ENCODE measurements around the gene GLG1.

GLG1 gene

DNA sequence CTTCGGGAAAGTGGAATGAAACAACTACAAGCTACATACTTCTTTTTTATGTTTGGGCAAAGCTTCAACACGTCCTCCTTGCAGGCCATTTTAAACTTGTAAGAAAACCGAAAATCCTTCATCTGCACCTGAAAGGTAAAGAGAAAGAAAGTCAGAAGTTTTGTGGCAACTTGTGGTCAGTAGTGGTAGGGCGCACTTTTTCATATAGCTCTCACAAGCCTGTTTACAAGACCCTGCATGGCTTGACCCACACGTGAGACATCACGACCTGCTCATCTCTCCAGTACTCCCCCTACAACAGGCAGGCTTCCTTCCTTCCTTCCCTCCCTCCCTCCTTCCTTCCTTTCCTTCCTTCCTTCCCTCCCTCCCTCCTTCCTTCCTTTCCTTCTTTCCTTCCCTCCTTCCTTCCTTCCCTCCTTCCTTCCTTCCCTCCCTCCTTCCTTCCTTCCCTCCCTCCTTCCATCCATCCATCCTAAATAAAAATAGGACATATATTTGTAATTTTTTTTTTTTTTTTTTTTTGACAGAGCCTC is 136.9 kb downstream of the GLG1 start:
- Mint-ChIP-seq H3K27ac (no peak overlapping the region), H3K27me3 (ENCODE audit: low read depth) (no peaks in the 10 kb centered on the region), H3K36me3 (ENCODE audit: low read depth) (peaks cover 79% of the 10 kb centered on the region), H3K9me3 (no peaks in the 10 kb centered on the region), H3K4me3 (no peak overlapping the region), H3K4me1 (no peaks in the 10 kb centered on the region)
- TF ChIP-seq, protein P1, sequence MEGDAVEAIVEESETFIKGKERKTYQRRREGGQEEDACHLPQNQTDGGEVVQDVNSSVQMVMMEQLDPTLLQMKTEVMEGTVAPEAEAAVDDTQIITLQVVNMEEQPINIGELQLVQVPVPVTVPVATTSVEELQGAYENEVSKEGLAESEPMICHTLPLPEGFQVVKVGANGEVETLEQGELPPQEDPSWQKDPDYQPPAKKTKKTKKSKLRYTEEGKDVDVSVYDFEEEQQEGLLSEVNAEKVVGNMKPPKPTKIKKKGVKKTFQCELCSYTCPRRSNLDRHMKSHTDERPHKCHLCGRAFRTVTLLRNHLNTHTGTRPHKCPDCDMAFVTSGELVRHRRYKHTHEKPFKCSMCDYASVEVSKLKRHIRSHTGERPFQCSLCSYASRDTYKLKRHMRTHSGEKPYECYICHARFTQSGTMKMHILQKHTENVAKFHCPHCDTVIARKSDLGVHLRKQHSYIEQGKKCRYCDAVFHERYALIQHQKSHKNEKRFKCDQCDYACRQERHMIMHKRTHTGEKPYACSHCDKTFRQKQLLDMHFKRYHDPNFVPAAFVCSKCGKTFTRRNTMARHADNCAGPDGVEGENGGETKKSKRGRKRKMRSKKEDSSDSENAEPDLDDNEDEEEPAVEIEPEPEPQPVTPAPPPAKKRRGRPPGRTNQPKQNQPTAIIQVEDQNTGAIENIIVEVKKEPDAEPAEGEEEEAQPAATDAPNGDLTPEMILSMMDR (IDR thresholded peaks at IDR 0.05; ENCODE audit: unreplicated experiment in 3 of 3) = no peak

DNA sequence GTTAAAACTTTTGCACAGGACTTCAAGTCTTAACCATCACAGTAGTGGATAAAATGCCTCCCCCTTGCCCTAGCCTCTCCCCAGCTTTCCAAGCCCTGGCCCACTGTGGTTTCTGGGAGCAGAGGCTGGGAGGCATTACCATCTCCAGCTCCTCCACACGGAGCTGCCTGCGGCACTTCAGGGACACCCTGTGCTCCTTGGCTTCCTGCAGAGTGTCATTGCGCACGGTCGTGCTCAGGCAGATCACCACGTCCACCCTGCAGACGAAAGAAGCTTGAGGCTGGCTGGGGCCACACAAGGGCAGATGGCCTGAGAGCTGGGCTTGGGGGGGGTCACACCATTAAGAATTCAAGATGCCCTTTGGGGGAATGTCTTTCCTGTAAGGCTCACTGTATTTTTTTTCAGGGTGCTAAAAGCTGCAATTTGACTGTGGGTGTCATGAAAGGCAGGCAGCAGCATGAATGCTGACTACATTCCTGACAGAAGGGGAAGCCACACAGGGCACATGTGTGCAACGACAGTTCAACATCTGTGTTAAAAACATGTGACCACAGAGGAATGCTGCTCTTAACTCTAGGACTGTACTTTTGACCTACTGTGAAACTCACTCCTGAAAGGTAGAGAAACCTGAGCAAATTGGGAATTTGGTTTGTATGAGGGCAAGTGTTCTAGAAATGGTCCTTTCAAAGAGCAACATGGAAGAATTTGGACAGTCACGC is 137.9 kb downstream of the GLG1 start:
- Mint-ChIP-seq H3K27ac (no peak overlapping the region), H3K4me3 (no peak overlapping the region), H3K9me3 (no peaks in the 10 kb centered on the region), H3K4me1 (no peaks in the 10 kb centered on the region), H3K27me3 (ENCODE audit: low read depth) (no peaks in the 10 kb centered on the region), H3K36me3 (ENCODE audit: low read depth) (peaks cover 78% of the 10 kb centered on the region)
- TF ChIP-seq, protein P1 (IDR thresholded peaks at IDR 0.05; ENCODE audit: unreplicated experiment in 3 of 3) = no peak

DNA sequence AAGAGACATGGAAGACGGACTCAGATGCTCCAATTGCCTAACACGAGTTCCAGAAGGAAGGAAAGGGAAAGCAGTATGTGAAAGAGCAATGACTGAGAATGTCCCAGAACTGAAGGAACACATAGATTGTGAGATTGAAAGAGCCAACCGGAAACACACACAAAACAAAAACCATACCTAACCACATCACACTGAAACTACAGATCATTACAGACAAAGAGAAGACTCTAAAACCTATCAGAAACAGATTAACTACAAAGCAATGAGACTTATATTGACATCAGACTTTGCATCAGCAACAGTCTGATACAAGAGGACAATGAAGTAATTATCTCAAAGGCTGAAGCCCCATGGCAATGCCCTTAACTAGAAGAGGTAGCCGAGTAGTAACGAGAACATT is 140.0 kb downstream of the GLG1 start:
- H3K27me3 Mint-ChIP-seq (ENCODE audit: low read depth) = no peaks in the 10 kb centered on the region
- no peak overlapping the region for H3K4me3 Mint-ChIP-seq
- no peaks in the 10 kb centered on the region for H3K4me1 Mint-ChIP-seq
- no peaks in the 10 kb centered on the region for H3K9me3 Mint-ChIP-seq
- TF ChIP-seq, protein P1 (IDR thresholded peaks at IDR 0.05; ENCODE audit: unreplicated experiment in 3 of 3) = no peak
- H3K27ac Mint-ChIP-seq = no peak overlapping the region
- peaks cover 84% of the 10 kb centered on the region for H3K36me3 Mint-ChIP-seq (ENCODE audit: low read depth)

DNA sequence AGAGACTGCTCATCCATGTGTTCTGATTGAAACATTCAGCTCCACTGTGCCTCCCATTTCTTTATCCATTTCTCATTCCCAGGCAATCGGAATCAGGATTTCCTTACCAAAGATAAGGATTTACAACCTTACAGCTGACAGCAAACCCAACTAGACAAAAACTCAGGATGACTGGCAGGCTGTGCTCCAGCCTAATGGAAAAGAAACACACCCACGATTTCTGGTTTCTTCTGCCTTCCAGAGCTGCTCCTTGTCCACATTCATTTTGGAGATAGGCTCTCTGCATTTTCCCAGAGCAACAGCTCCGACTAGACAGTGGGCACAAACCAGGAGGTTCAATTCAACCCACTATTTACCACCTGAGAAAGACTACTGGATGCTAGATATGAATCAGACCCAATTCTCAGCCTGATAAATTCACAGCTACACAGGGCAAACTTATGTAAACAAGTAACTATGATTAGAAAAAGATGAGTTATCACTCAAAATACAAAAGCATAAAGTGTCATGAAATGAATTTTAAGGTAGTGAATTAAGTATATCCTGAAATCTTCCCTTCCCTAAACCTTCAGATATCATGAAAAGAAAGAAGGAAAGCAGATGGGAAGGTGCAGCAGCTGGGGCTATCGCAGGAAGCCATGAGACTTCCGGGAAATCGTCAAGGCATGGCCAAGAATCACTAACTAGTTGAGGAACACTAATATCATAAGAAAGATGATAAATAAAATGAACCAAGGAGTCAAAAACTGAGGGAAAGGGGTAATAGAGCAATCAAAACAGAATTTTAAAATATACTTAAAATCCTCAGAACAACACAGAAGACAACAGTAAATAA is 140.8 kb downstream of the GLG1 start:
- H3K4me3 Mint-ChIP-seq = no peak overlapping the region
- TF ChIP-seq, protein P1 (IDR thresholded peaks at IDR 0.05; ENCODE audit: unreplicated experiment in 3 of 3) = no peak
- no peak overlapping the region for H3K27ac Mint-ChIP-seq
- H3K4me1 Mint-ChIP-seq = no peaks in the 10 kb centered on the region
- H3K36me3 Mint-ChIP-seq (ENCODE audit: low read depth) = peaks cover 82% of the 10 kb centered on the region
- H3K27me3 Mint-ChIP-seq (ENCODE audit: low read depth) = no peaks in the 10 kb centered on the region
- H3K9me3 Mint-ChIP-seq = no peaks in the 10 kb centered on the region

DNA sequence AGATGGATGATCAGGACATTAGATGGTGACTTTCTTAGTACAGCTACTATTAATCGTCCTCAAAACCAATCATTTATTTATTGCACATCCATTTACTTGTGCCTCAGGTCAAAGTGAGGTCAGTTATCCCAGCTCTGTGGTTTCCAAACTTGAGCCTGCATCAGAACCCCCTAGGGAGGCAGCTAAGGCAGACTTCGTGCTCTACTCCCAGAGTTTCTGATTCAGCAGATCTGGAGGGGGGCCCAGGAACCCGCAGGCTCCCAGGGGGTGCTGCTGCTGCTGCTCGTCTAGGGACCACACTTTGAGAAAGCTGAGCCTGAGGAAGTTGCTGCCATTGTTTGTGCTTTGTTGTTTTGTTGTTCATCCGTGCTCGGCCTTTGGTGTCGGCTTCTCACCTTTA is 141.6 kb downstream of the GLG1 start:
- no peak overlapping the region for H3K27ac Mint-ChIP-seq
- H3K4me1 Mint-ChIP-seq = no peaks in the 10 kb centered on the region
- TF ChIP-seq, protein P1 (IDR thresholded peaks at IDR 0.05; ENCODE audit: unreplicated experiment in 3 of 3) = no peak
- H3K36me3 Mint-ChIP-seq (ENCODE audit: low read depth) = peaks cover 87% of the 10 kb centered on the region
- no peaks in the 10 kb centered on the region for H3K9me3 Mint-ChIP-seq
- no peak overlapping the region for H3K4me3 Mint-ChIP-seq
- no peaks in the 10 kb centered on the region for H3K27me3 Mint-ChIP-seq (ENCODE audit: low read depth)
